Fibroblast of lung (primary cell): ENCODE measurements around the gene CNST.

Experiments
- EZH2 ChIP-seq: IDR thresholded peaks from 2 replicates; pipeline ENCODE4 v1.5.1; 2012; ENCODE audit warnings: low read length, control low read depth, mild to moderate bottlenecking; ENCODE audit errors: missing control alignments
- TF ChIP-seq, protein P1 (sequence below), 2 donors: IDR thresholded peaks in 1 of 2; conservative IDR thresholded peaks in 1 of 2; 1 replicate in 1 of 2; 2 replicates in 1 of 2; pipeline ENCODE4 v1.5.1; 2011 to 2012; ENCODE audit warnings: low read length in 2 of 2, control low read depth in 1 of 2, inconsistent platforms in 1 of 2, low read depth in 1 of 2, mild to moderate bottlenecking in 1 of 2

DNA sequence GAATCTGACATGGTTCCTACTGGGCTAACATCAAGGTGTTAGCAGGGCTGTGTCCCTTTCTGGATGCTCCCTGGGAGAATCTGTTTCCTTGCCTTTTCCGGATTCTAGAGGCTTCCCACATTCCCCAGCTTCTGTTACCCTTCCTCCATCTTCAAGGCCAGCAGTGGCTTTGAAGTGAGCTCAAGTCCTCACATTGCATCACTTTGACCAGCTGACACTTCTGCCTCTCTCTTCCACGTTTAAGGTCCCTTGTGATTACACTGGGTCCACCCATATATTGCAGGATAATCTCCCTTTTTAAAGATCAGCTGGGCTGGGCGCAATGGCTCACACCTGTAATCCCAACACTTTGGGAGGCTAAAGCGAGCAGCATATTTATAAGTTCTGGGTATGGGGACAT lies 33.1 kb downstream of the CNST start:
- TF ChIP-seq, protein P1, sequence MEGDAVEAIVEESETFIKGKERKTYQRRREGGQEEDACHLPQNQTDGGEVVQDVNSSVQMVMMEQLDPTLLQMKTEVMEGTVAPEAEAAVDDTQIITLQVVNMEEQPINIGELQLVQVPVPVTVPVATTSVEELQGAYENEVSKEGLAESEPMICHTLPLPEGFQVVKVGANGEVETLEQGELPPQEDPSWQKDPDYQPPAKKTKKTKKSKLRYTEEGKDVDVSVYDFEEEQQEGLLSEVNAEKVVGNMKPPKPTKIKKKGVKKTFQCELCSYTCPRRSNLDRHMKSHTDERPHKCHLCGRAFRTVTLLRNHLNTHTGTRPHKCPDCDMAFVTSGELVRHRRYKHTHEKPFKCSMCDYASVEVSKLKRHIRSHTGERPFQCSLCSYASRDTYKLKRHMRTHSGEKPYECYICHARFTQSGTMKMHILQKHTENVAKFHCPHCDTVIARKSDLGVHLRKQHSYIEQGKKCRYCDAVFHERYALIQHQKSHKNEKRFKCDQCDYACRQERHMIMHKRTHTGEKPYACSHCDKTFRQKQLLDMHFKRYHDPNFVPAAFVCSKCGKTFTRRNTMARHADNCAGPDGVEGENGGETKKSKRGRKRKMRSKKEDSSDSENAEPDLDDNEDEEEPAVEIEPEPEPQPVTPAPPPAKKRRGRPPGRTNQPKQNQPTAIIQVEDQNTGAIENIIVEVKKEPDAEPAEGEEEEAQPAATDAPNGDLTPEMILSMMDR (conservative IDR thresholded peaks at IDR 0.05 in 1 of 2, IDR thresholded peaks at IDR 0.05 in 1 of 2; ENCODE audit: low read depth in 1 of 2, low read length in 2 of 2): no peak
- TF ChIP-seq EZH2: no peak
